Type B pancreatic cell (in vitro differentiated cells): Measurements from ENCODE around the gene IRS1. TPM values are rescaled to one million over a fixed set of nuclear protein-coding genes. Genes with fewer than 3 reads are reported as not detected.

Experiments used
- DNase-seq: peaks from one replicate; pipeline ENCODE4 v3.0.0; 2021; ENCODE audit warnings: mixed read lengths; ENCODE audit not compliant: unreplicated experiment; ENCODE audit errors: extremely low spot score
- H3K27ac Mint-ChIP-seq: 2 replicates; pipeline ENCODE4 v1.8.0; 2021; ENCODE audit warnings: mild to moderate bottlenecking, mixed read lengths
- H3K27me3 Mint-ChIP-seq: 2 replicates; pipeline ENCODE4 v1.8.0; 2021; ENCODE audit warnings: mixed read lengths
- H3K36me3 Mint-ChIP-seq: 2 replicates; pipeline ENCODE4 v1.8.0; 2021; ENCODE audit warnings: mixed read lengths
- H3K4me1 Mint-ChIP-seq: one replicate; pipeline ENCODE4 v1.8.0; 2021; ENCODE audit warnings: mixed read lengths; ENCODE audit not compliant: unreplicated experiment
- H3K4me3 Mint-ChIP-seq: 2 replicates; pipeline ENCODE4 v1.8.0; 2021; ENCODE audit warnings: mild to moderate bottlenecking, mixed read lengths
- H3K9me3 Mint-ChIP-seq: 2 replicates; pipeline ENCODE4 v1.8.0; 2021; ENCODE audit warnings: mixed read lengths
- CTCF ChIP-seq: fragments of 200-600 bp; sonication (generic); conservative IDR thresholded peaks from 2 replicates; pipeline ENCODE4 v1.5.0; 2021; ENCODE audit warnings: antibody characterized with exemption, mild to moderate bottlenecking
- total RNA-seq: library from RNA; stranded (reverse); gene quantifications from 2 replicates; pipeline ENCODE4 v1.2.1, GENCODE V29; 2021; ENCODE audit warnings: low replicate concordance

Gene IRS1
- total RNA-seq, 1 donor from 2014 or later = 25.9 TPM

- Mint-ChIP-seq H3K9me3 (no peaks in the 10 kb centered on the region), H3K4me3 (no peak overlapping the region), H3K27ac (no peak overlapping the region), H3K36me3 (no peaks in the 10 kb centered on the region), H3K4me1 (peaks cover 24% of the 10 kb centered on the region), H3K27me3 (no peaks in the 10 kb centered on the region)
- no peak for DNase-seq
- TF ChIP-seq CTCF = no peak
Observed at GRCh38 chr2:226691255-226691654, 108.4 kb downstream of the IRS1 start.

GRCh38 chr2:226690461-226691024 is 109.1 kb downstream of the IRS1 start:
- Mint-ChIP-seq H3K27me3 (no peaks in the 10 kb centered on the region), H3K4me1 (peaks cover 24% of the 10 kb centered on the region), H3K36me3 (no peaks in the 10 kb centered on the region), H3K9me3 (no peaks in the 10 kb centered on the region), H3K27ac (no peak overlapping the region), H3K4me3 (no peak overlapping the region)
- no peak for TF ChIP-seq CTCF
- no peak for DNase-seq

- peaks cover 9% of the 10 kb centered on the region for H3K4me1 Mint-ChIP-seq
- H3K27me3 Mint-ChIP-seq = no peaks in the 10 kb centered on the region
- TF ChIP-seq CTCF = no peak
- H3K27ac Mint-ChIP-seq = no peak overlapping the region
- no peaks in the 10 kb centered on the region for H3K9me3 Mint-ChIP-seq
- H3K4me3 Mint-ChIP-seq = no peak overlapping the region
- DNase-seq = no peak
- H3K36me3 Mint-ChIP-seq = no peaks in the 10 kb centered on the region
Observed at GRCh38 chr2:226687641-226688253, 111.9 kb downstream of the IRS1 start.

- Mint-ChIP-seq H3K27me3 (no peaks in the 10 kb centered on the region), H3K9me3 (no peaks in the 10 kb centered on the region), H3K27ac (no peak overlapping the region), H3K36me3 (no peaks in the 10 kb centered on the region), H3K4me1 (no peaks in the 10 kb centered on the region), H3K4me3 (no peak overlapping the region)
- no peak for DNase-seq
- no peak for TF ChIP-seq CTCF
Observed at GRCh38 chr2:226684563-226684959, 115.1 kb downstream of the IRS1 start.

GRCh38 chr2:226683944-226684562 is 115.6 kb downstream of the IRS1 start:
- no peak for DNase-seq
- H3K4me1 Mint-ChIP-seq = no peaks in the 10 kb centered on the region
- no peak overlapping the region for H3K4me3 Mint-ChIP-seq
- no peaks in the 10 kb centered on the region for H3K9me3 Mint-ChIP-seq
- no peaks in the 10 kb centered on the region for H3K36me3 Mint-ChIP-seq
- no peak overlapping the region for H3K27ac Mint-ChIP-seq
- H3K27me3 Mint-ChIP-seq = no peaks in the 10 kb centered on the region
- TF ChIP-seq CTCF = no peak
